HepG2 (cell line): Measurements from ENCODE around the gene ADGRG1. TPM values are rescaled to one million over a fixed set of nuclear protein-coding genes. Genes with fewer than 3 reads are reported as not detected.

Source experiments
- GMEB1 ChIP-seq: sonication (generic); formaldehyde crosslinking; IDR thresholded peaks from 2 replicates; pipeline ENCODE4 v1.5.1; 2020; ENCODE audit warnings: missing genetic modification reagents, mild to moderate bottlenecking, borderline replicate concordance
- MNT ChIP-seq: fragments of 450-650 bp; IDR thresholded peaks from 2 replicates; pipeline ENCODE4 v1.6.1; 2016
- PRDM15 ChIP-seq: sonication (generic); formaldehyde crosslinking; IDR thresholded peaks from 2 replicates; pipeline ENCODE4 v1.4.0; 2020; ENCODE audit warnings: missing genetic modification reagents
- ZFP91 ChIP-seq: sonication (generic); formaldehyde crosslinking; IDR thresholded peaks from 2 replicates; pipeline ENCODE4 v1.9.0; 2022; ENCODE audit warnings: missing genetic modification reagents, mild to moderate bottlenecking, borderline replicate concordance
- ZNF296 ChIP-seq: sonication (generic); formaldehyde crosslinking; conservative IDR thresholded peaks from 2 replicates; pipeline ENCODE4 v1.5.0; 2020; ENCODE audit warnings: mild to moderate bottlenecking, missing genetic modification reagents
- ZNF383 ChIP-seq: sonication (generic); formaldehyde crosslinking; IDR thresholded peaks from 2 replicates; pipeline ENCODE4 v1.4.0; 2020; ENCODE audit warnings: missing genetic modification reagents, mild to moderate bottlenecking, borderline replicate concordance
- ZSCAN31 ChIP-seq: sonication (generic); formaldehyde crosslinking; IDR thresholded peaks from 2 replicates; pipeline ENCODE4 v1.5.0; 2020; ENCODE audit warnings: low read depth, mild to moderate bottlenecking, missing genetic modification reagents
- polyA plus RNA-seq, 8 experiments: library from polyadenylated mRNA; depleted of rRNA in 3 of 8; stranded (reverse) in 7 of 8; unstranded in 1 of 8; fragments of >200 nt; fragmentation: Illumina TruSeq in 4 of 8; extraction: Trizol in 4 of 8; gene quantifications; 2 replicates each; pipeline versions ENCODE4 v1.2.1 to v1.2.3, GENCODE V29; 2011 to 2016; ENCODE audit warnings: low read depth in 4 of 8, missing spikeins in 1 of 8, mixed read lengths in 1 of 8; ENCODE audit not compliant: insufficient read depth in 1 of 8
- total RNA-seq, 5 experiments: library from RNA; depleted of rRNA; stranded (reverse); fragments of >200 nt; fragmentation: Illumina TruSeq; extraction: Trizol; gene quantifications; 2 replicates each; pipeline ENCODE4 v1.2.3, GENCODE V29; 2016; ENCODE audit warnings: low read depth in 1 of 5

The ADGRG1 gene
- total and polyA plus RNA-seq, 2 of the 13 experiments (the other 11 are each of a cell fraction or from before 2014, with no cell fraction given), result 2.7 to 5.9 TPM

GRCh38 chr16:57704011-57704904, 75.8 kb downstream of the ADGRG1 start (continued):
- TF ChIP-seq PRDM15 (CRISPR knock-in tag) (no peak), GMEB1 (CRISPR knock-in tag) (peak; percentile 49; the same call in 1 of the 2 replicates), MNT (no peak), ZSCAN31 (CRISPR knock-in tag) (no peak), ZFP91 (CRISPR knock-in tag) (peak; percentile 64; the same call in 1 of the 2 replicates), ZNF296 (CRISPR knock-in tag) (no peak), ZNF383 (CRISPR knock-in tag) (peak; percentile 62; the same call in 1 of the 2 replicates)
